Measurements from ENCODE around the gene ELOVL6. TPM values are rescaled to one million over a fixed set of nuclear protein-coding genes. Genes with fewer than 3 reads are reported as not detected.
A peak's percentile ranks its signal among the peaks of the same experiment; 100 is the strongest.

ELOVL6 gene
- total RNA-seq, 3 donors from 2014 or later: 21.8 to 59.8 (median 50.3) TPM

- DNase-seq: no peak
- H3K36me3 ChIP-seq (ENCODE audit: low read depth): no peaks in the 10 kb centered on the region
- no peaks in the 10 kb centered on the region for H3K9me3 ChIP-seq
- TF ChIP-seq CTCF (IDR thresholded peaks at IDR 0.05): no peak
- H3K4me3 ChIP-seq: no peak overlapping the region
- no peak for ATAC-seq
- no peaks in the 10 kb centered on the region for H3K4me1 ChIP-seq (ENCODE audit: low read depth)
- intact Hi-C loops (cut with DNase I, micrococcal nuclease): loop anchor here in 1 of 2 donors (5.0 kb wide), 1 partner anchor 509 kb away; no protein-coding TSS in a partner anchor
Observed at GRCh38 chr4:110003401-110004187, 194.8 kb downstream of the ELOVL6 start.

- no peak for DNase-seq
- no peak for ATAC-seq
- Histone ChIP-seq H3K4me3 (no peak overlapping the region), H3K36me3 (ENCODE audit: low read depth) (no peaks in the 10 kb centered on the region), H3K9me3 (no peaks in the 10 kb centered on the region), H3K4me1 (ENCODE audit: low read depth) (no peaks in the 10 kb centered on the region)
- intact Hi-C loops (cut with DNase I, micrococcal nuclease): loop anchor here in 1 of 2 donors (5.0 kb wide), 1 partner anchor 510 kb away; no protein-coding TSS in a partner anchor
- no peak for TF ChIP-seq CTCF (IDR thresholded peaks at IDR 0.05)
Observed at GRCh38 chr4:110002326-110002725, 196.1 kb downstream of the ELOVL6 start.

- ATAC-seq (no peak), DNase-seq (no peak)
- no peaks in the 10 kb centered on the region for H3K4me1 ChIP-seq (ENCODE audit: low read depth)
- intact Hi-C loops (cut with DNase I, micrococcal nuclease): loop anchor here in 1 of 2 donors (2.0 kb wide), 1 partner anchor 517 kb away; no protein-coding TSS in a partner anchor
- no peaks in the 10 kb centered on the region for H3K9me3 ChIP-seq
- no peak for TF ChIP-seq CTCF (IDR thresholded peaks at IDR 0.05)
- no peak overlapping the region for H3K4me3 ChIP-seq
- no peaks in the 10 kb centered on the region for H3K36me3 ChIP-seq (ENCODE audit: low read depth)
Observed at GRCh38 chr4:109999585-109999912, 198.9 kb downstream of the ELOVL6 start.

GRCh38 chr4:109998867-109999584, 199.4 kb downstream of the ELOVL6 start:
- intact Hi-C loops (cut with DNase I, micrococcal nuclease): loop anchor here in 1 of 2 donors (2.0 kb wide), 1 partner anchor 518 kb away; no protein-coding TSS in a partner anchor
- TF ChIP-seq CTCF (IDR thresholded peaks at IDR 0.05): peak; percentile 35
- ATAC-seq (peak; percentile 83), DNase-seq (peak in 1 of 3 donors; percentile 69)
- Histone ChIP-seq H3K4me3 (no peak overlapping the region), H3K9me3 (no peaks in the 10 kb centered on the region), H3K36me3 (ENCODE audit: low read depth) (no peaks in the 10 kb centered on the region), H3K4me1 (ENCODE audit: low read depth) (no peaks in the 10 kb centered on the region)

- intact Hi-C loops (cut with DNase I, micrococcal nuclease): no loop called here
- Histone ChIP-seq H3K9me3 (no peaks in the 10 kb centered on the region), H3K36me3 (ENCODE audit: low read depth) (no peaks in the 10 kb centered on the region), H3K4me3 (no peak overlapping the region), H3K4me1 (ENCODE audit: low read depth) (no peaks in the 10 kb centered on the region)
- ATAC-seq (no peak), DNase-seq (no peak)
- no peak for TF ChIP-seq CTCF (IDR thresholded peaks at IDR 0.05)
Observed at GRCh38 chr4:109996526-109996925, 201.9 kb downstream of the ELOVL6 start.

Data from mucosa of descending colon (tissue), 3 donors.